K562 (cell line): ENCODE data around the gene OR52E6. TPM values are rescaled to one million over a fixed set of nuclear protein-coding genes. Genes with fewer than 3 reads are reported as not detected.

Experiments used
- ATAC-seq: fragments of 200-7000 bp; cut with Tn5 transposase; 3 replicates; pipeline ENCODE4 v1.9.1; 2020; ENCODE audit warnings: moderate library complexity
- BruUV-seq: library from RNA; stranded (reverse); fragments of 400-500 nt; replicated peaks from 2 replicates; lab custom pipeline; 2021; lab: Mats Ljungman, UMichigan
- CTCF ChIA-PET: fragments of 300-600 bp; formaldehyde crosslinking; extraction: SDS; loops from one replicate; lab custom pipeline; 2021; ENCODE audit warnings: low intra/inter-chr PET ratio; lab: Yijun Ruan, JAX
- POLR2A ChIA-PET: fragments of 300-600, 350-650 bp; sonication (Branson Sonifier 250); formaldehyde crosslinking; extraction: SDS; loops from one replicate; lab custom pipeline; 2021; ENCODE audit warnings: antibody characterized with exemption, inconsistent platforms; lab: Yijun Ruan, JAX
- DNase-seq, 4 experiments: peaks; one replicate each; pipeline versions ENCODE4 v3.0.0 to v3.0.0-alpha.2; 2011 to 2018; ENCODE audit warnings: low spot score in 3 of 4, mixed read lengths in 3 of 4; ENCODE audit errors: extremely low read depth in 1 of 4
- FAIRE-seq: peaks from 2 replicates; lab custom pipeline; 2011; peaks lifted over from hg19 to GRCh38; lab: Jason Lieb, UNC
- H2AFZ ChIP-seq: 2 replicates; pipeline ENCODE4 v1.6.0; 2011; ENCODE audit warnings: low read depth, low read length, control low read depth, inconsistent platforms
- H3K27ac ChIP-seq: fragments of 200-600 bp; 3 replicates; pipeline ENCODE4 v1.8.0; 2011; ENCODE audit warnings: low read depth, mild to moderate bottlenecking, control low read depth, inconsistent platforms, low read length, moderate library complexity, mixed read lengths; ENCODE audit errors: extremely low read depth
- H3K27me3 ChIP-seq, 2 experiments: fragments of 300-600 bp in 1 of 2; 2 replicates in 1 of 2; 3 replicates in 1 of 2; pipeline versions ENCODE4 v1.6.0 to v1.8.0; 2011; ENCODE audit warnings: inconsistent platforms in 2 of 2, low read length in 2 of 2, mild to moderate bottlenecking in 1 of 2, mixed read lengths in 1 of 2, moderate library complexity in 1 of 2; ENCODE audit not compliant: control insufficient read depth in 2 of 2, insufficient read depth in 2 of 2
- H3K36me3 ChIP-seq: fragments of 300-600 bp; 3 replicates; pipeline ENCODE4 v1.8.0; 2011; ENCODE audit warnings: mild to moderate bottlenecking, low read length, inconsistent platforms; ENCODE audit not compliant: control insufficient read depth, insufficient read depth
- H3K4me1 ChIP-seq, 2 experiments: fragments of 200-600 bp in 1 of 2; replicated peaks in 1 of 2; 2 replicates in 1 of 2; 3 replicates in 1 of 2; pipeline versions ENCODE4 v1.5.1 to v1.8.0; 2011; ENCODE audit warnings: inconsistent platforms in 2 of 2, low read length in 2 of 2, mild to moderate bottlenecking in 1 of 2, mixed read lengths in 1 of 2, moderate library complexity in 1 of 2; ENCODE audit not compliant: control insufficient read depth in 2 of 2, insufficient read depth in 2 of 2
- H3K4me2 ChIP-seq: 2 replicates; pipeline ENCODE4 v1.6.1; 2011; ENCODE audit warnings: low read length, control low read depth, inconsistent platforms, mixed read lengths; ENCODE audit not compliant: insufficient read depth
- H3K4me3 ChIP-seq: fragments of 200-600 bp; sonication (generic), shearing (Covaris generic); 2 replicates; pipeline ENCODE4 v1.5.1; 2016; ENCODE audit warnings: control low read depth, inconsistent platforms
- H3K79me2 ChIP-seq: fragments of 200-600 bp; 3 replicates; pipeline ENCODE4 v1.8.0; 2011; ENCODE audit warnings: low read length, inconsistent platforms; ENCODE audit not compliant: control insufficient read depth, insufficient read depth
- H3K9ac ChIP-seq, 2 experiments: 2 replicates each; pipeline versions ENCODE4 v1.6.0 to v1.6.1; 2011; ENCODE audit warnings: low read depth in 2 of 2, low read length in 2 of 2, control low read depth in 1 of 2, inconsistent platforms in 1 of 2, mild to moderate bottlenecking in 1 of 2, mixed read lengths in 1 of 2; ENCODE audit not compliant: insufficient read depth in 1 of 2
- H3K9me1 ChIP-seq: one replicate; pipeline ENCODE4 v1.6.0; 2011; ENCODE audit warnings: inconsistent platforms, mild to moderate bottlenecking, low read length, moderate library complexity; ENCODE audit not compliant: control insufficient read depth, insufficient read depth
- H3K9me3 ChIP-seq: replicated peaks from 2 replicates; pipeline ENCODE4 v1.5.1; 2011; ENCODE audit warnings: low read depth, low read length, inconsistent platforms; ENCODE audit not compliant: control insufficient read depth, insufficient read depth
- H4K20me1 ChIP-seq: replicated peaks from 2 replicates; pipeline ENCODE4 v1.6.1; 2011; ENCODE audit warnings: low read length, inconsistent platforms, mixed read lengths; ENCODE audit not compliant: control insufficient read depth, insufficient read depth
- C11orf30 ChIP-seq: fragments of 450-650 bp; IDR thresholded peaks from 2 replicates; pipeline ENCODE4 v1.6.1; 2016; ENCODE audit warnings: low read depth, mild to moderate bottlenecking
- CREB1 ChIP-seq, 2 experiments: sonication (generic) in 1 of 2; formaldehyde crosslinking in 1 of 2; IDR thresholded peaks; 2 replicates each; pipeline versions ENCODE4 v1.6.1 to v1.8.0; 2012 to 2022; ENCODE audit warnings: inconsistent platforms in 1 of 2, mild to moderate bottlenecking in 1 of 2, missing genetic modification reagents in 1 of 2, moderate library complexity in 1 of 2
- CREBBP ChIP-seq: IDR thresholded peaks from one replicate; pipeline ENCODE4 v1.6.1; 2012; ENCODE audit warnings: low read depth, mild to moderate bottlenecking, control low read depth, inconsistent platforms, low read length
- ESRRA ChIP-seq: fragments of 450-650 bp; IDR thresholded peaks from 2 replicates; pipeline ENCODE4 v1.6.1; 2014; ENCODE audit warnings: low read depth, mild to moderate bottlenecking, moderate library complexity, borderline replicate concordance
- FOXJ2 ChIP-seq: fragments of 200-800 bp; sonication (Bioruptor generic); IDR thresholded peaks from 2 replicates; pipeline ENCODE4 v1.6.1; 2016; ENCODE audit warnings: missing genetic modification characterization, missing compliant biosample characterization
- LARP7 ChIP-seq: fragments of 450-650 bp; IDR thresholded peaks from 2 replicates; pipeline ENCODE4 v1.6.1; 2016
- MAFK ChIP-seq: IDR thresholded peaks from 2 replicates; pipeline ENCODE4 v1.6.1; 2011; ENCODE audit warnings: low read length, improper control_type of control experiment
- MYC ChIP-seq, 2 experiments: fragments of 250-450 bp in 1 of 2; sonication (Bioruptor Pico) in 1 of 2; IDR thresholded peaks; 2 replicates each; pipeline versions ENCODE4 v1.5.1 to v1.6.1; 2012 to 2021; ENCODE audit warnings: low read depth in 2 of 2, borderline replicate concordance in 1 of 2, improper control_type of control experiment in 1 of 2, low read length in 1 of 2, mild to moderate bottlenecking in 1 of 2, moderate library complexity in 1 of 2
- TRIM24 ChIP-seq, 2 experiments: fragments of 450-650 bp; IDR thresholded peaks; 2 replicates each; pipeline ENCODE4 v1.6.1; 2016
- ZKSCAN1 ChIP-seq: fragments of 150-350 bp; IDR thresholded peaks from 2 replicates; pipeline ENCODE4 v1.6.1; 2016; ENCODE audit warnings: low read depth, low read length
- ZNF140 ChIP-seq: fragments of 250-450 bp; sonication (Bioruptor Pico); IDR thresholded peaks from 2 replicates; pipeline ENCODE4 v1.8.0; 2021; ENCODE audit warnings: moderate library complexity, mild to moderate bottlenecking, inconsistent platforms
- ZNF316 ChIP-seq: fragments of 450-650 bp; IDR thresholded peaks from 2 replicates; pipeline ENCODE4 v1.6.1; 2016
- ZNF77 ChIP-seq: fragments of 250-450 bp; sonication (Bioruptor Pico); IDR thresholded peaks from 2 replicates; pipeline ENCODE4 v1.5.0; 2020
- WGBS: fragments of 100-300 bp; shearing (Covaris generic); methylation state at CpG from one replicate; pipeline ENCODE4 v1.1.6; 2016; ENCODE audit warnings: low coverage, mixed read lengths; ENCODE audit not compliant: insufficient coverage; ENCODE audit errors: missing lambda C conversion rate; 5-methylcytosine and 5-hydroxymethylcytosine counted together
- in situ Hi-C: fragments of 300-500 bp; cut with MboI; formaldehyde crosslinking; loops from 4 replicates; pipeline ENCODE4 v1.15.0; 2018; ENCODE audit warnings: inconsistent platforms, mixed read lengths
- intact Hi-C: fragments of 100-400 bp; cut with micrococcal nuclease; formaldehyde crosslinking; loops from 2 replicates; pipeline ENCODE4 v1.14.2; 2022
- polyA plus RNA-seq, 8 experiments: library from polyadenylated mRNA; depleted of rRNA in 4 of 8; stranded (reverse) in 5 of 8; unstranded in 3 of 8; fragments of >200 nt; fragmentation: Nextera tagmentation in 2 of 8; fragmentation: Illumina TruSeq in 1 of 8; extraction: Ambion mirVana in 2 of 8; extraction: Trizol in 1 of 8; gene quantifications; 2 replicates each; pipeline versions ENCODE4 v1.2.1 to v1.2.3, GENCODE V29; 2011 to 2014; ENCODE audit warnings: inconsistent platforms in 1 of 8, missing spikeins in 1 of 8
- total RNA-seq, 7 experiments: library from RNA; depleted of rRNA in 6 of 7; stranded (reverse); fragments of >200 nt in 6 of 7; fragmentation: Illumina TruSeq in 2 of 7; extraction: Trizol in 2 of 7; gene quantifications; 2 replicates each; pipeline versions ENCODE4 v1.2.1 to v1.2.3, GENCODE V29; 2011 to 2021; ENCODE audit warnings: low replicate concordance in 1 of 7
- TF ChIP-seq, protein P1 (sequence below): IDR thresholded peaks from 2 replicates; pipeline ENCODE4 v1.6.1; 2012; ENCODE audit warnings: low read depth, low read length, improper control_type of control experiment, borderline replicate concordance
- TF ChIP-seq, protein P2 (sequence below): sonication (generic); formaldehyde crosslinking; IDR thresholded peaks from 2 replicates; pipeline ENCODE4 v1.8.0; 2022; ENCODE audit warnings: mild to moderate bottlenecking, missing genetic modification reagents

The OR52E6 gene
- total and polyA plus RNA-seq, 9 of the 15 experiments (the other 6 are each of a cell fraction or from before 2014, with no cell fraction given) = not detected

DNA sequence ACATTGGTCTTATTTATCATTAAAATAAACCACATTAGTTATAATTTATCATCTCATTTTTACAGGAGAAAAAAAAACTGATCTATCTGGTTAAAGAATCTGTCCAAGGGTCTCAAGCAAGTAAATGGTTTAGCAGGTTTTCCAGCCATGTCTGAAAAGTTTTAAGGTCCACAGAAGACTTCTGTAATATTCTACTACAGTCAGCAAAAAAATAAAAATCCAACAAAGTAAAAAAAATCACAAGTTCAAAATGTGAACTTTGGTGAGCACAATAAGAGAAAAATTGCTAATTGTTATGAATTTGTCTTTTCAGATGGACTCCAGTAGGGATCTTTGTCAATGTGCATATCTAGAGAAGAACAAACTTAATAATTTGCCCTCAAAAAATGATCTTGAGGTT is 40.1 kb upstream of the OR52E6 start (continued):
- no peak for TF ChIP-seq LARP7
- TF ChIP-seq MAFK = peak; percentile 37; the same call in 1 of the 2 replicates
- peak; percentile 58; the same call in 1 of the 2 replicates for TF ChIP-seq C11orf30
- TF ChIP-seq ZNF316 = peak; percentile 79
- TF ChIP-seq ZKSCAN1 = no peak
- no peak for TF ChIP-seq TRIM24 (IDR thresholded peaks at IDR 0.05)
- no peak for TF ChIP-seq ESRRA
- TF ChIP-seq ZNF140 (CRISPR knock-in tag) = no peak
- TF ChIP-seq MYC (IDR thresholded peaks at IDR 0.05; ENCODE audit: low read depth, low read length) = no peak
- TF ChIP-seq MYC (CRISPR knock-in tag; IDR thresholded peaks at IDR 0.05; ENCODE audit: borderline replicate concordance, low read depth) = no peak

DNA sequence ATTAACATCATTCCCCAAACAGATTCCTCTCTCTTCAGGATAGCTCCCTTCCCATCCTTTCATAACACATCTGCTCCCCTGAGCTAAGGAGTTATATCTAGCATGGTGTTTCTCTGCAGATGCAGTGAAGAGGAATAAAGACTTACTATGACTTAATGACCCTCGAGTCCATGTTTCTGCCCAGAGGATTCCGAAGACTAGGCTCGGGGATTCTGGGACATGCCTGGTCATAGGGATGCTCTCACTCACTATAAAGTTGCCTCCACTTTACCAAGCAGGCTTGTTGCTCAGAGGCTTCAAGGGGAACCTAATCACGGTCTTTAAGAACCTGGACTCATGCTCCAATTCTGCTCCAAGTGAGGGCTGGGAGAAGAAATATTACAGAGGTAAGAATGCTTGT is 38.6 kb upstream of the OR52E6 start, which contains the start of gene OR52E4:
TSS of gene OR52E4 (plus strand) at position 301 of the 400 bp plus-strand sequence. CDS start 3,664 bp downstream, outside the sequence.
- 0% methylated on average over 4 of the region's 4 CpGs for WGBS
- Histone ChIP-seq H3K9me1 (no peaks in the 10 kb centered on the region), H2AFZ (no peak within 1 kb of the TSS), H3K9me3 (no peaks in the 10 kb centered on the region), H3K4me1 (no peaks in the 10 kb centered on the region), H3K4me3 (no peak within 1 kb of the TSS), H3K79me2 (no peaks in the 10 kb centered on the region), H3K27ac (no peak within 1 kb of the TSS), H4K20me1 (no peaks in the 10 kb centered on the region), H3K9ac (no peak within 1 kb of the TSS), H3K27me3 (peaks cover 0 to 3% of the 10 kb centered on the region in 2 experiments; a peak in 1 of 5 replicates), H3K36me3 (no peaks in the 10 kb centered on the region), H3K4me2 (no peak within 1 kb of the TSS)
- POLR2A ChIA-PET = no interaction called here
- BruUV-seq = no TSS peak
- ATAC-seq (no peak), FAIRE-seq (no peak), DNase-seq (no peak)
- TF ChIP-seq ZNF77 (CRISPR knock-in tag) = no peak
- no peak for TF ChIP-seq CREBBP
- no peak for TF ChIP-seq FOXJ2 (tag)
- no peak for TF ChIP-seq CREB1 (IDR thresholded peaks at IDR 0.05)
- TF ChIP-seq CREB1 (CRISPR knock-in tag; IDR thresholded peaks at IDR 0.05) = no peak
- TF ChIP-seq, protein P1, sequence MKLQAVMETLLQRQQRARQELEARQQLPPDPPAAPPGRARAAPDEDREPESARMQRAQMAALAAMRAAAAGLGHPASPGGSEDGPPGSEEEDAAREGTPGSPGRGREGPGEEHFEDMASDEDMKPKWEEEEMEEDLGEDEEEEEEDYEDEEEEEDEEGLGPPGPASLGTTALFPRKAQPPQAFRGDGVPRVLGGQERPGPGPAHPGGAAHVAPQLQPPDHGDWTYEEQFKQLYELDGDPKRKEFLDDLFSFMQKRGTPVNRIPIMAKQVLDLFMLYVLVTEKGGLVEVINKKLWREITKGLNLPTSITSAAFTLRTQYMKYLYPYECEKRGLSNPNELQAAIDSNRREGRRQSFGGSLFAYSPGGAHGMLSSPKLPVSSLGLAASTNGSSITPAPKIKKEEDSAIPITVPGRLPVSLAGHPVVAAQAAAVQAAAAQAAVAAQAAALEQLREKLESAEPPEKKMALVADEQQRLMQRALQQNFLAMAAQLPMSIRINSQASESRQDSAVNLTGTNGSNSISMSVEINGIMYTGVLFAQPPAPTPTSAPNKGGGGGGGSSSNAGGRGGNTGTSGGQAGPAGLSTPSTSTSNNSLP = no peak
- TF ChIP-seq, protein P2, sequence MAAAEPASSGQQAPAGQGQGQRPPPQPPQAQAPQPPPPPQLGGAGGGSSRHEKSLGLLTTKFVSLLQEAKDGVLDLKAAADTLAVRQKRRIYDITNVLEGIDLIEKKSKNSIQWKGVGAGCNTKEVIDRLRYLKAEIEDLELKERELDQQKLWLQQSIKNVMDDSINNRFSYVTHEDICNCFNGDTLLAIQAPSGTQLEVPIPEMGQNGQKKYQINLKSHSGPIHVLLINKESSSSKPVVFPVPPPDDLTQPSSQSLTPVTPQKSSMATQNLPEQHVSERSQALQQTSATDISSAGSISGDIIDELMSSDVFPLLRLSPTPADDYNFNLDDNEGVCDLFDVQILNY (CRISPR knock-in tag) = no peak
- intact Hi-C loops (no loop called here), in situ Hi-C loops (loop anchor here (10.0 kb wide), 1 partner anchor 276 kb away; no protein-coding TSS in a partner anchor)
- CTCF ChIA-PET = no interaction called here
